ENCODE measurements around the gene AP5M1. TPM values are rescaled to one million over a fixed set of nuclear protein-coding genes. Genes with fewer than 3 reads are reported as not detected.
"Not testable (repeated sequence)": the region's sequence is repeated elsewhere in the genome, so short reads cannot be mapped to it uniquely, and the experiment has no call there.

Gene AP5M1
- total and polyA plus RNA-seq, 2 experiments from 2014 or later = 27.8 to 38.3 TPM

- Histone ChIP-seq H3K9me2 (replicated peaks; ENCODE audit: insufficient read depth) (no peaks in the 10 kb centered on the region), H3K27ac (no peak overlapping the region), H3K4me2 (no peak overlapping the region), H3K4me1 (ENCODE audit: insufficient read depth) (no peaks in the 10 kb centered on the region), H4K20me1 (ENCODE audit: insufficient read depth, poor library complexity, severe bottlenecking) (no peaks in the 10 kb centered on the region), H3K36me3 (replicated peaks; ENCODE audit: insufficient read depth, low read depth) (no peaks in the 10 kb centered on the region), H2AFZ (no peak overlapping the region), H3K27me3 (no peaks in the 10 kb centered on the region), H3K79me2 (no peaks in the 10 kb centered on the region), H3K9me3 (ENCODE audit: low read depth) (no peaks in the 10 kb centered on the region), H3K4me3 (no peak overlapping the region)
- 82% methylated on average over 7 of the region's 7 CpGs for whole genome bisulfite sequencing (ENCODE audit: low lambda C conversion rate, missing lambda C conversion rate)
- TF ChIP-seq EZH2 (IDR thresholded peaks at IDR 0.05; ENCODE audit: borderline replicate concordance) (no peak), EZH2phosphoT487 (IDR thresholded peaks at IDR 0.05; ENCODE audit: low read depth, severe bottlenecking, unreplicated experiment) (no peak), CTCF (IDR thresholded peaks at IDR 0.05; ENCODE audit: poor library complexity) (no peak)
- DNase-seq (ENCODE audit: low spot score) = no peak
Measured at GRCh38 chr14:57326253-57326652, 57.5 kb downstream of the AP5M1 start.

- no peaks in the 10 kb centered on the region for H3K9me2 ChIP-seq (replicated peaks; ENCODE audit: insufficient read depth)
- H3K4me3 ChIP-seq = no peak overlapping the region
- H4K20me1 ChIP-seq (ENCODE audit: insufficient read depth, poor library complexity, severe bottlenecking) = no peaks in the 10 kb centered on the region
- H3K79me2 ChIP-seq = no peaks in the 10 kb centered on the region
- TF ChIP-seq EZH2 (IDR thresholded peaks at IDR 0.05; ENCODE audit: borderline replicate concordance) (no peak), EZH2phosphoT487 (IDR thresholded peaks at IDR 0.05; ENCODE audit: low read depth, severe bottlenecking, unreplicated experiment) (no peak), CTCF (IDR thresholded peaks at IDR 0.05; ENCODE audit: poor library complexity) (no peak)
- no peak overlapping the region for H2AFZ ChIP-seq
- H3K27me3 ChIP-seq = no peaks in the 10 kb centered on the region
- no peak overlapping the region for H3K27ac ChIP-seq
- no peaks in the 10 kb centered on the region for H3K9me3 ChIP-seq (ENCODE audit: low read depth)
- no peaks in the 10 kb centered on the region for H3K36me3 ChIP-seq (replicated peaks; ENCODE audit: insufficient read depth, low read depth)
- no peak overlapping the region for H3K4me2 ChIP-seq
- H3K4me1 ChIP-seq (ENCODE audit: insufficient read depth) = no peaks in the 10 kb centered on the region
- no peak for DNase-seq (ENCODE audit: low spot score)
Measured at GRCh38 chr14:57329833-57330232, 61.1 kb downstream of the AP5M1 start.

- 85% methylated on average over 4 of the region's 4 CpGs for WGBS (ENCODE audit: low lambda C conversion rate, missing lambda C conversion rate)
Measured at GRCh38 chr14:57332475-57332874, 63.7 kb downstream of the AP5M1 start.

GRCh38 chr14:57333726-57334125 lies 65.0 kb downstream of the AP5M1 start:
- not testable (repeated sequence) for H4K20me1 ChIP-seq (ENCODE audit: insufficient read depth, poor library complexity, severe bottlenecking); H3K9me2 ChIP-seq (replicated peaks; ENCODE audit: insufficient read depth); H3K36me3 ChIP-seq (replicated peaks; ENCODE audit: insufficient read depth, low read depth); H3K27ac ChIP-seq; H3K79me2 ChIP-seq; H3K4me2 ChIP-seq; DNase-seq (ENCODE audit: low spot score); H3K27me3 ChIP-seq; H3K4me3 ChIP-seq; H3K4me1 ChIP-seq (ENCODE audit: insufficient read depth); H3K9me3 ChIP-seq (ENCODE audit: low read depth); H2AFZ ChIP-seq
- no CpG with 5 or more reads among the region's 31 CpGs for WGBS (ENCODE audit: low lambda C conversion rate, missing lambda C conversion rate)

More at GRCh38 chr14:57332475-57332874, 63.7 kb downstream of the AP5M1 start:
- not testable (repeated sequence) for H3K36me3 ChIP-seq (replicated peaks; ENCODE audit: insufficient read depth, low read depth); H3K4me2 ChIP-seq; H3K27me3 ChIP-seq; DNase-seq (ENCODE audit: low spot score); H3K9me2 ChIP-seq (replicated peaks; ENCODE audit: insufficient read depth); H2AFZ ChIP-seq; H3K9me3 ChIP-seq (ENCODE audit: low read depth); H4K20me1 ChIP-seq (ENCODE audit: insufficient read depth, poor library complexity, severe bottlenecking); H3K27ac ChIP-seq; H3K4me3 ChIP-seq; H3K79me2 ChIP-seq; H3K4me1 ChIP-seq (ENCODE audit: insufficient read depth)

GRCh38 chr14:57343545-57344297 lies 75.0 kb downstream of the AP5M1 start:
- not testable (repeated sequence) for H3K79me2 ChIP-seq; H4K20me1 ChIP-seq (ENCODE audit: insufficient read depth, poor library complexity, severe bottlenecking); H3K9me2 ChIP-seq (replicated peaks; ENCODE audit: insufficient read depth); H3K4me1 ChIP-seq (ENCODE audit: insufficient read depth); DNase-seq (ENCODE audit: low spot score); H3K27ac ChIP-seq; H2AFZ ChIP-seq; H3K36me3 ChIP-seq (replicated peaks; ENCODE audit: insufficient read depth, low read depth); H3K9me3 ChIP-seq (ENCODE audit: low read depth); H3K4me2 ChIP-seq; H3K4me3 ChIP-seq; H3K27me3 ChIP-seq
- WGBS (ENCODE audit: low lambda C conversion rate, missing lambda C conversion rate) = 64% methylated on average over 33 of the region's 34 CpGs
